Right lobe of liver (tissue), 6 donors: ENCODE data around the gene ARPP21. TPM values are rescaled to one million over a fixed set of nuclear protein-coding genes. Genes with fewer than 3 reads are reported as not detected.

ENCODE experiments used
- ATAC-seq, 4 donors: fragments of 200-7000 bp; cut with Tn5 transposase; one replicate each; pipeline ENCODE4 v1.9.1; 2020; ENCODE audit warnings: mild to moderate bottlenecking in 4 of 4, moderate library complexity in 4 of 4
- DNase-seq, 3 donors: peaks; one replicate each; pipeline ENCODE4 v3.0.0-alpha.2; 2020
- H3K27ac ChIP-seq, 3 donors: fragments of 200-600 bp; one replicate each; pipeline ENCODE4 v1.8.0; 2022
- H3K27me3 ChIP-seq, 2 donors: fragments of 200-600 bp; one replicate each; pipeline ENCODE4 v1.8.0; 2022
- H3K36me3 ChIP-seq, 4 donors: fragments of 200-600 bp; sonication (generic) in 1 of 4; one replicate each; pipeline versions ENCODE4 v1.5.1 to v1.8.0; 2017 to 2022; ENCODE audit warnings: control low read depth in 1 of 4
- H3K4me1 ChIP-seq, 4 donors: fragments of 200-600 bp; sonication (generic) in 1 of 4; one replicate each; pipeline versions ENCODE4 v1.5.1 to v1.8.0; 2017 to 2022; ENCODE audit warnings: control low read depth in 1 of 4
- H3K4me3 ChIP-seq, 3 donors: fragments of 200-600 bp; one replicate each; pipeline ENCODE4 v1.8.0; 2022
- H3K9me3 ChIP-seq, 4 donors: fragments of 200-600 bp; sonication (generic) in 1 of 4; one replicate each; pipeline versions ENCODE4 v1.5.1 to v1.8.0; 2017 to 2022; ENCODE audit warnings: control low read depth in 1 of 4
- CTCF ChIP-seq, 4 donors: fragments of 200-600 bp in 3 of 4; fragments of 450-650 bp in 1 of 4; IDR thresholded peaks; one replicate each; pipeline versions ENCODE4 v1.5.1 to v1.8.0; 2016 to 2022; ENCODE audit warnings: antibody characterized with exemption in 4 of 4, mild to moderate bottlenecking in 2 of 4
- POLR2A ChIP-seq: fragments of 450-650 bp; IDR thresholded peaks from one replicate; pipeline ENCODE4 v1.6.1; 2017; ENCODE audit warnings: antibody characterized with exemption, mild to moderate bottlenecking
- WGBS: methylation state at CpG from one replicate; pipeline ENCODE4 v1.1.6; 2018; ENCODE audit warnings: low coverage, low lambda C conversion rate; ENCODE audit not compliant: insufficient coverage; ENCODE audit errors: missing lambda C conversion rate; 5-methylcytosine and 5-hydroxymethylcytosine counted together
- intact Hi-C, 2 donors: fragments of 100-400 bp; cut with DNase I; formaldehyde crosslinking; loops; one replicate each; pipeline versions ENCODE4 v1.11.2 to v1.14.1; 2022
- total RNA-seq, 6 experiments: library from RNA; depleted of rRNA in 2 of 6; stranded (reverse); fragments of >200 nt in 2 of 6; fragmentation: NEBNext Ultra II Directional in 3 of 6; extraction: Animal tissue kit (Norgen Biotek cat#: 25700) in 3 of 6; gene quantifications; one replicate each; pipeline versions ENCODE4 v1.1.0 to v1.2.4, GENCODE V29; 2016 to 2023
- donor health status: DM: no; HTN: yes; CAD: no.
- donor health status: DM: no; HTN: no; CAD: no.
- donor health status: DM: no; HTN: no; CAD: no.
- donor health status: DM: no; HTN: yes; CAD: no.
- donor health status: DM: no; HTN: yes; CAD: no.

ARPP21 gene
- total RNA-seq, 6 experiments from 2014 or later: 0.51 to 1.8 (median 0.92) TPM; not detected in 1

GRCh38 chr3:35641331-35641730 lies 2.0 kb downstream of the ARPP21 start:
- Histone ChIP-seq H3K4me1 (peaks cover 0 to 6% (median 0%) of the 10 kb centered on the region in 4 donors), H3K36me3 (no peaks in the 10 kb centered on the region), H3K4me3 (no peak overlapping the region), H3K27me3 (peaks cover 0 to 5% of the 10 kb centered on the region in 2 donors), H3K9me3 (no peaks in the 10 kb centered on the region), H3K27ac (no peak overlapping the region)
- DNase-seq (no peak), ATAC-seq (no peak)
- 24% methylated on average over 1 of the region's 1 CpG for WGBS
- intact Hi-C loops: no loop called here
- TF ChIP-seq CTCF (IDR thresholded peaks at IDR 0.05) (no peak), POLR2A (no peak)

- Histone ChIP-seq H3K9me3 (no peaks in the 10 kb centered on the region), H3K4me1 (peaks cover 0 to 6% (median 0%) of the 10 kb centered on the region in 4 donors), H3K27me3 (peaks cover 0 to 5% of the 10 kb centered on the region in 2 donors), H3K4me3 (no peak overlapping the region), H3K27ac (no peak overlapping the region), H3K36me3 (no peaks in the 10 kb centered on the region)
- ATAC-seq (no peak), DNase-seq (no peak)
- TF ChIP-seq CTCF (IDR thresholded peaks at IDR 0.05) (no peak), POLR2A (no peak)
- WGBS: 82% methylated on average over 4 of the region's 4 CpGs
- intact Hi-C loops: no loop called here
Observed at GRCh38 chr3:35641920-35642527, 2.7 kb downstream of the ARPP21 start.

GRCh38 chr3:35643495-35643894 lies 4.2 kb downstream of the ARPP21 start:
- Histone ChIP-seq H3K4me1 (peaks cover 0 to 6% (median 0%) of the 10 kb centered on the region in 4 donors), H3K4me3 (no peak overlapping the region), H3K27ac (no peak overlapping the region), H3K9me3 (no peaks in the 10 kb centered on the region), H3K27me3 (peaks cover 0 to 5% of the 10 kb centered on the region in 2 donors), H3K36me3 (no peaks in the 10 kb centered on the region)
- no peak for TF ChIP-seq CTCF (IDR thresholded peaks at IDR 0.05)
- TF ChIP-seq POLR2A: no peak
- DNase-seq (no peak), ATAC-seq (no peak)
- intact Hi-C loops: no loop called here
- WGBS: 78% methylated on average over 2 of the region's 2 CpGs

GRCh38 chr3:35644451-35644850 lies 5.1 kb downstream of the ARPP21 start:
- intact Hi-C loops: no loop called here
- 83% methylated on average over 2 of the region's 2 CpGs for WGBS
- TF ChIP-seq POLR2A (no peak), CTCF (IDR thresholded peaks at IDR 0.05) (no peak)
- Histone ChIP-seq H3K27ac (no peak overlapping the region), H3K4me1 (no peaks in the 10 kb centered on the region), H3K27me3 (no peaks in the 10 kb centered on the region), H3K36me3 (no peaks in the 10 kb centered on the region), H3K4me3 (no peak overlapping the region), H3K9me3 (no peaks in the 10 kb centered on the region)
- no peak for ATAC-seq
- DNase-seq: no peak
